Astrocyte (in vitro differentiated cells and primary cell): ENCODE data around the gene CPNE4. TPM values are rescaled to one million over a fixed set of nuclear protein-coding genes. Genes with fewer than 3 reads are reported as not detected.
A peak's percentile ranks its signal among the peaks of the same experiment; 100 is the strongest.

ENCODE experiments used
- DNase-seq: peaks from one replicate; pipeline ENCODE4 v3.0.0-alpha.2; 2010; ENCODE audit warnings: low read depth
- FAIRE-seq: peaks from 2 replicates; lab custom pipeline; 2011; peaks lifted over from hg19 to GRCh38; lab: Jason Lieb, UNC
- H2AFZ ChIP-seq: 2 replicates; pipeline ENCODE4 v1.6.0; 2012; ENCODE audit warnings: low read depth, low read length, inconsistent platforms
- H3K27ac ChIP-seq: 2 replicates; pipeline ENCODE4 v1.5.1; 2011; ENCODE audit warnings: low read depth, low read length, inconsistent platforms
- H3K27me3 ChIP-seq: 2 replicates; pipeline ENCODE4 v1.6.0; 2011; ENCODE audit warnings: low read length, inconsistent platforms; ENCODE audit not compliant: insufficient read depth
- H3K36me3 ChIP-seq: 2 replicates; pipeline ENCODE4 v1.5.1; 2011; ENCODE audit warnings: low read length, inconsistent platforms; ENCODE audit not compliant: insufficient read depth
- H3K4me1 ChIP-seq: 2 replicates; pipeline ENCODE4 v1.5.1; 2011; ENCODE audit warnings: low read length, inconsistent platforms; ENCODE audit not compliant: insufficient read depth
- H3K4me2 ChIP-seq: 2 replicates; pipeline ENCODE4 v1.6.0; 2012; ENCODE audit warnings: low read length, inconsistent platforms
- H3K4me3 ChIP-seq: 2 replicates; pipeline ENCODE4 v1.5.1; 2011; ENCODE audit warnings: low read depth, mild to moderate bottlenecking, low read length, inconsistent platforms; ENCODE audit not compliant: insufficient read depth
- H3K79me2 ChIP-seq: 2 replicates; pipeline ENCODE4 v1.6.0; 2012; ENCODE audit warnings: mild to moderate bottlenecking, low read length, inconsistent platforms; ENCODE audit not compliant: insufficient read depth
- H3K9ac ChIP-seq: 2 replicates; pipeline ENCODE4 v1.6.0; 2012; ENCODE audit warnings: mild to moderate bottlenecking, low read length, inconsistent platforms
- H3K9me3 ChIP-seq: 2 replicates; pipeline ENCODE4 v1.5.1; 2012; ENCODE audit warnings: low read depth, mild to moderate bottlenecking, low read length, inconsistent platforms; ENCODE audit not compliant: insufficient read depth
- H4K20me1 ChIP-seq: 2 replicates; pipeline ENCODE4 v1.6.0; 2012; ENCODE audit warnings: low read length, inconsistent platforms; ENCODE audit not compliant: insufficient read depth
- H3K27ac Mint-ChIP-seq: one replicate; pipeline ENCODE4 v1.8.0; 2021; ENCODE audit warnings: mild to moderate bottlenecking, mixed read lengths; ENCODE audit not compliant: unreplicated experiment
- H3K27me3 Mint-ChIP-seq: one replicate; pipeline ENCODE4 v1.8.0; 2021; ENCODE audit warnings: low read depth, mixed read lengths; ENCODE audit not compliant: unreplicated experiment
- H3K36me3 Mint-ChIP-seq: one replicate; pipeline ENCODE4 v1.8.0; 2021; ENCODE audit warnings: low read depth, mixed read lengths; ENCODE audit not compliant: unreplicated experiment
- H3K4me1 Mint-ChIP-seq: one replicate; pipeline ENCODE4 v1.8.0; 2021; ENCODE audit warnings: low read depth, mixed read lengths; ENCODE audit not compliant: unreplicated experiment
- H3K4me3 Mint-ChIP-seq: one replicate; pipeline ENCODE4 v1.8.0; 2021; ENCODE audit warnings: mild to moderate bottlenecking, moderate library complexity, mixed read lengths; ENCODE audit not compliant: unreplicated experiment
- H3K9me3 Mint-ChIP-seq: one replicate; pipeline ENCODE4 v1.8.0; 2021; ENCODE audit warnings: mild to moderate bottlenecking, mixed read lengths; ENCODE audit not compliant: unreplicated experiment
- CTCF ChIP-seq: IDR thresholded peaks from 2 replicates; pipeline ENCODE4 v1.5.1; 2011; ENCODE audit warnings: low read depth, mild to moderate bottlenecking, inconsistent platforms, low read length, moderate library complexity; ENCODE audit not compliant: insufficient read depth
- EZH2 ChIP-seq: IDR thresholded peaks from 2 replicates; pipeline ENCODE4 v1.6.1; 2012; ENCODE audit warnings: mild to moderate bottlenecking, low read length, inconsistent platforms; ENCODE audit not compliant: insufficient read depth
- total RNA-seq: library from RNA; stranded (reverse); gene quantifications from 2 replicates; pipeline ENCODE4 v1.2.1, GENCODE V29; 2021

CPNE4 gene
- total RNA-seq, 1 donor from 2014 or later, result 0.68 TPM

GRCh38 chr3:131636266-131636775 is 398.5 kb downstream of the CPNE4 start:
- FAIRE-seq, result no peak

GRCh38 chr3:131630807-131631206 is 404.0 kb downstream of the CPNE4 start:
- Histone ChIP-seq H3K9me3 (no peaks in the 10 kb centered on the region), H3K79me2 (no peaks in the 10 kb centered on the region), H3K9ac (no peak overlapping the region), H4K20me1 (no peaks in the 10 kb centered on the region), H3K27me3 (no peaks in the 10 kb centered on the region), H3K36me3 (no peaks in the 10 kb centered on the region), H3K4me2 (no peak overlapping the region), H2AFZ (no peak overlapping the region), H3K27ac (no peak overlapping the region), H3K4me3 (no peak overlapping the region), H3K4me1 (no peaks in the 10 kb centered on the region)
- Mint-ChIP-seq H3K27ac (peak overlapping the region; percentile 66), H3K27me3 (peaks cover 3% of the 10 kb centered on the region), H3K36me3 (no peaks in the 10 kb centered on the region), H3K4me1 (peaks cover 11% of the 10 kb centered on the region), H3K4me3 (no peak overlapping the region), H3K9me3 (no peaks in the 10 kb centered on the region)
- TF ChIP-seq EZH2 (no peak), CTCF (no peak)
- DNase-seq (peak; percentile 2), FAIRE-seq (no peak)

More at GRCh38 chr3:131636266-131636775, 398.5 kb downstream of the CPNE4 start:
- Histone ChIP-seq H3K4me2 (no peak overlapping the region), H2AFZ (no peak overlapping the region), H3K4me3 (no peak overlapping the region), H3K79me2 (no peaks in the 10 kb centered on the region), H3K4me1 (no peaks in the 10 kb centered on the region), H3K9ac (no peak overlapping the region), H3K27ac (no peak overlapping the region), H3K9me3 (no peaks in the 10 kb centered on the region), H4K20me1 (no peaks in the 10 kb centered on the region), H3K36me3 (no peaks in the 10 kb centered on the region), H3K27me3 (no peaks in the 10 kb centered on the region)
- H3K27me3 Mint-ChIP-seq, result peaks cover 5% of the 10 kb centered on the region
- no peaks in the 10 kb centered on the region for H3K36me3 Mint-ChIP-seq
- no peak for DNase-seq
- no peaks in the 10 kb centered on the region for H3K9me3 Mint-ChIP-seq
- no peak for TF ChIP-seq CTCF
- TF ChIP-seq EZH2, result no peak
- H3K27ac Mint-ChIP-seq, result no peak overlapping the region
- no peak overlapping the region for H3K4me3 Mint-ChIP-seq
- H3K4me1 Mint-ChIP-seq, result no peaks in the 10 kb centered on the region

GRCh38 chr3:131630097-131630496 is 404.7 kb downstream of the CPNE4 start:
- Histone ChIP-seq H3K9me3 (no peaks in the 10 kb centered on the region), H3K27ac (no peak overlapping the region), H3K9ac (no peak overlapping the region), H3K4me2 (no peak overlapping the region), H3K27me3 (no peaks in the 10 kb centered on the region), H3K4me1 (no peaks in the 10 kb centered on the region), H3K4me3 (no peak overlapping the region), H3K36me3 (no peaks in the 10 kb centered on the region), H3K79me2 (no peaks in the 10 kb centered on the region), H4K20me1 (no peaks in the 10 kb centered on the region), H2AFZ (no peak overlapping the region)
- Mint-ChIP-seq H3K9me3 (no peaks in the 10 kb centered on the region), H3K36me3 (no peaks in the 10 kb centered on the region), H3K27ac (peak overlapping the region; percentile 81), H3K4me3 (no peak overlapping the region), H3K4me1 (peaks cover 11% of the 10 kb centered on the region), H3K27me3 (peaks cover 3% of the 10 kb centered on the region)
- TF ChIP-seq CTCF (no peak), EZH2 (no peak)
- no peak for FAIRE-seq
- DNase-seq, result no peak
